ENCODE data around the gene TRPM2.

Gene TRPM2

GRCh38 chr21:44440241-44441040 is 87.0 kb downstream of the TRPM2 start:
- TF ChIP-seq ZFX (IDR thresholded peaks at IDR 0.05) (no peak), CTCF (conservative IDR thresholded peaks at IDR 0.05) (no peak)
- H3K27ac ChIP-seq = no peak overlapping the region

- TF ChIP-seq ZFX (IDR thresholded peaks at IDR 0.05) = no peak
- no peak for TF ChIP-seq CTCF (conservative IDR thresholded peaks at IDR 0.05)
- no peak overlapping the region for H3K27ac ChIP-seq
These were observed 87.6 kb downstream of the TRPM2 start for GRCh38 chr21:44441041-44441400.

GRCh38 chr21:44441581-44442265 is 88.3 kb downstream of the TRPM2 start:
- no peak for TF ChIP-seq ZFX (IDR thresholded peaks at IDR 0.05)
- TF ChIP-seq CTCF (conservative IDR thresholded peaks at IDR 0.05) = no peak
- no peak overlapping the region for H3K27ac ChIP-seq

GRCh38 chr21:44442266-44443125 is 89.1 kb downstream of the TRPM2 start:
- H3K27ac ChIP-seq = no peak overlapping the region
- TF ChIP-seq ZFX (IDR thresholded peaks at IDR 0.05) = no peak
- TF ChIP-seq CTCF (conservative IDR thresholded peaks at IDR 0.05) = no peak

- no peak overlapping the region for H3K27ac ChIP-seq
- TF ChIP-seq ZFX (IDR thresholded peaks at IDR 0.05) (no peak), CTCF (conservative IDR thresholded peaks at IDR 0.05) (no peak)
These were observed 90.0 kb downstream of the TRPM2 start for GRCh38 chr21:44443291-44443890.

- no peak for TF ChIP-seq ZFX (IDR thresholded peaks at IDR 0.05)
- TF ChIP-seq CTCF (conservative IDR thresholded peaks at IDR 0.05) = no peak
- H3K27ac ChIP-seq = no peak overlapping the region
These were observed 90.5 kb downstream of the TRPM2 start for GRCh38 chr21:44443891-44444285.

Measured in C4-2B (cell line).